Measurements from ENCODE around the gene MAP2K4.

GRCh38 chr17:12118617-12119016 is 97.9 kb downstream of the MAP2K4 start:
- TF ChIP-seq CTCF (IDR thresholded peaks at IDR 0.05): no peak
- no peak for TF ChIP-seq POLR2A (IDR thresholded peaks at IDR 0.05)
